ENCODE measurements around the gene KLF12. TPM values are rescaled to one million over a fixed set of nuclear protein-coding genes. Genes with fewer than 3 reads are reported as not detected.

KLF12 gene
- total RNA-seq, 1 donor, result 28.7 TPM

GRCh38 chr13:74105871-74106270 is 28.3 kb downstream of the KLF12 start:
- no peak overlapping the region for H3K4me3 ChIP-seq (ENCODE audit: low read depth, low read length)
- DNase-seq (ENCODE audit: low read depth), result no peak
- TF ChIP-seq CTCF (IDR thresholded peaks at IDR 0.05; ENCODE audit: insufficient read depth, low read length), result no peak

DNA sequence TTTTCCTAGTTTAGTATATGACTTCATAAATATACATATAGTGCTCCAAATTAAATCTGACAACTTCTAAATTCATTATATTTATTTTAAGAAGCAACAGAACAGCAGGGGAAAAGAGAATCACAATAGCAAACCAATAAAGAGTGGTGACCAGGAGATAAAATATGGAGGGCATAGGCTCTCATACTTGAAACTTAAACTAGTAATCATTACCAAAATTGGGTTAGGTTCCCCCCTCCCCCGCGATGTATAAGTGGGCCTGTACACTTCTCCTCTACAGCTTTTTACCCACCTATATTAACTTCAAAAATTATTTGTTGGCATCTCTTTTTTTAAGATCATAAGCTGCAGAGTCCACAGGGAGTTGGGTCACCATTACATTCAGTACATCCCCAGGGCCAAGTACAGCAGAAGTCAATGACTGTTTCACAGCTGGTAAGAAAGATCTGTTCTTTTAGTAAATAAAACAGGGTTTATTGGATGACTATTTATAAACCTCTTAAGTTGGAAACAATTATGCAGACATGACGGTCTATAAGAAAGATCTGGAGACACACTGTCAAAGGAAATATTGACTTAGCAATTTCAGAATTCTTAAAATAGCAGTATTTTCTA is 29.4 kb downstream of the KLF12 start:
- H3K4me3 ChIP-seq (ENCODE audit: low read depth, low read length), result no peak overlapping the region
- no peak for TF ChIP-seq CTCF (IDR thresholded peaks at IDR 0.05; ENCODE audit: insufficient read depth, low read length)
- DNase-seq (ENCODE audit: low read depth), result no peak

- DNase-seq (ENCODE audit: low read depth), result peak; percentile 34
- no peak overlapping the region for H3K4me3 ChIP-seq (ENCODE audit: low read depth, low read length)
- no peak for TF ChIP-seq CTCF (IDR thresholded peaks at IDR 0.05; ENCODE audit: insufficient read depth, low read length)
These were observed 30.1 kb downstream of the KLF12 start for GRCh38 chr13:74103970-74104555.

DNA sequence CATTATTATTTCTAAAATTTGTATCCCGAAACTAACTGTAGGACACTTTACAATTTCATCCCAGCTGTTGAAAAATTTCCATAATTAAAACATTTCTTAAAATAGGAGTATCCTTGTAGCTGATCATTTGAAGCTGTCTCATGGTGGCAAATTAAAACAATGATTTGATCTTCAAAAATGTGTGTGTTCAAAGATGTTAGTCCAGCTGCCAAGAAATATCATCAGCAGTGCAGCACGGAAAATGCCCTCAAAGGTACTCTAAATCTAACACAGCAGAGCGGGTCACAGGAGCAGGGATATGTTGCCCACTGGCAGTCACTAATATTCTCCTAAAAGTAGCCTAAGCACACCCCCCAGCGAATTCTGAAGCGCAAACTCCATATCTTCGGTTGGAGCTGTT is 31.0 kb downstream of the KLF12 start:
- no peak for TF ChIP-seq CTCF (IDR thresholded peaks at IDR 0.05; ENCODE audit: insufficient read depth, low read length)
- no peak overlapping the region for H3K4me3 ChIP-seq (ENCODE audit: low read depth, low read length)
- DNase-seq (ENCODE audit: low read depth), result no peak

DNA sequence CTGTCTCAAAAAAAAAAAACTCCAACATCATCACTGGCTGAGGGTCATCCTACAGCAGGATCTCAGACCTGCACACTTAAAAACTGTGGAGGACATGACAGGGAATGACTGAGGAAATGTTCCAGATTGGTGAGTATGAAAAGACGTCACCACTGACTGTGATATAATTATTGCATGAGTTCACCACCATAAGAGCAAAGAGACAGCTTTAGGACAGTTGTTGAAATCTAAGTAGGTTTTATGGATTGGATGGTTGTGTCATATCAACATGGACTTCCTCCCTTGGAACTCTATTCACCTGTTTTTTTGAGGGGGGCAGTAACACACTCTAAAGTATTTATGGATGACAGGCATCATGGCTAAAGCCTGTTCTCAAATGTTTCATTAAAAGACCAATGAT is 31.5 kb downstream of the KLF12 start:
- DNase-seq (ENCODE audit: low read depth), result no peak
- H3K4me3 ChIP-seq (ENCODE audit: low read depth, low read length), result no peak overlapping the region
- no peak for TF ChIP-seq CTCF (IDR thresholded peaks at IDR 0.05; ENCODE audit: insufficient read depth, low read length)

DNA sequence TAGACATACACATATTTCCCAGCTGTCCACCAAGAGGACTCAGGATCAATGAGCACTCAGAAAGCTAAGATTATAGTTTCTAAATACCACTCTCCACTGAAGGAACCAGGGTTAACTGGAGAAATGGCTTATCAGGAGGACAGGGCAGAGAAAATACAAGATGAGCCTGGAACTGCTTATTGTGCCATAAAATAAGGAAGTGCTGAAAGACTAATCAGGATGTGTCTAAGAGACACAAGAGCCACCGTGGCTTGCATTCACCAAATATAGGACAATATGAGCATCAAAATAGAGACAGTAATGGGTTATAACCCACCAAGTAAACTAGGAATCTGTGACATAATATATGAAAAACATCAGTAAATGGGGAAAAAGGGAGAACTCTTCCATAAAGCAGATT is 32.8 kb downstream of the KLF12 start:
- no peak for TF ChIP-seq CTCF (IDR thresholded peaks at IDR 0.05; ENCODE audit: insufficient read depth, low read length)
- DNase-seq (ENCODE audit: low read depth), result no peak
- no peak overlapping the region for H3K4me3 ChIP-seq (ENCODE audit: low read depth, low read length)

DNA sequence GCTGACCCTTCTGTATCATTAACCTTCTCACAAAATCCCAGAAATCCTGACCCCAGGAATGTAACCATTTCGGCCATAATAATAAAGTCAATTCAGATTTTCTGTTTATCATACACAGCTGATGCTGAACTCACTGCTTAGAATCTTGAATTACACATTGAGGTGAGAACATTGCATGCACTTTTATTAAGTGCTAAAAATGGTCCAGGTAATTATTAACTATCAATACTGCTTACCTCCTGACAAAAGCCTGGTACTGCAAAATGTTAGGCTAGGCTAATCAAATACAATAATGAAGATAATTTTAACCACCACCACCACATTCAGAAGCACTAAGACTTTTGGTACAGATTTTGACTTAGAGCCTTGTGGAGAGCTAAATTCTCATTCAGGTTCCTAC is 36.1 kb downstream of the KLF12 start:
- no peak for DNase-seq (ENCODE audit: low read depth)
- no peak for TF ChIP-seq CTCF (IDR thresholded peaks at IDR 0.05; ENCODE audit: insufficient read depth, low read length)
- H3K4me3 ChIP-seq (ENCODE audit: low read depth, low read length), result no peak overlapping the region

All from fibroblast of the aortic adventitia (primary cell).